Epithelial cell of esophagus (primary cell): Measurements from ENCODE around the gene SORL1.
A peak's percentile ranks its signal among the peaks of the same experiment; 100 is the strongest.

Experiments
- DNase-seq: peaks from one replicate; pipeline ENCODE4 v3.0.0; 2010; ENCODE audit warnings: low read depth
- H3K4me3 ChIP-seq: 2 replicates; pipeline ENCODE4 v1.5.1; 2011; ENCODE audit warnings: mild to moderate bottlenecking, low read length, control low read depth
- TF ChIP-seq, protein P1 (sequence below): IDR thresholded peaks from 2 replicates; pipeline ENCODE4 v1.5.1; 2011; ENCODE audit warnings: low read depth, mild to moderate bottlenecking, low read length, control low read depth, inconsistent platforms; ENCODE audit not compliant: insufficient read depth; ENCODE audit errors: missing control alignments

SORL1 gene

DNA sequence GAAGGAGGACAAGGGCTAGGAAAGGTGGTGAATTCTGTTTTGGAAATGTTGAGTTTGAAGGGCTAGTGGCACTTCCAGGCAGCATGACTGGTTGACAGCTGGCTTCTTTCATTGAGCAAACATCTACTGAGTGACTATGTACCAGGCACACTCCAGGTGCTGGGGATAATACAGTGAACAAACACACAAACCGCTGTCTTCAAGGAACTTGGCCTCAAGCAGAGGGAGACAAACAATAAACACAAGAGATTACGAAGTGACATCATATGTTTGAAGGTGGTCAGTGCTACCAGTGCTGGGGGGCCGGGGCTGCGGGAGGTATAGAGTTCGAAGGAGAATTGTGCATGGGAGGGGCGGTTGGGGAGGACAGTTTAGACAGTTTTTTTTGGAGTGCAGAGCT, 197.7 kb downstream of the SORL1 start:
- H3K4me3 ChIP-seq: no peak overlapping the region
- TF ChIP-seq, protein P1, sequence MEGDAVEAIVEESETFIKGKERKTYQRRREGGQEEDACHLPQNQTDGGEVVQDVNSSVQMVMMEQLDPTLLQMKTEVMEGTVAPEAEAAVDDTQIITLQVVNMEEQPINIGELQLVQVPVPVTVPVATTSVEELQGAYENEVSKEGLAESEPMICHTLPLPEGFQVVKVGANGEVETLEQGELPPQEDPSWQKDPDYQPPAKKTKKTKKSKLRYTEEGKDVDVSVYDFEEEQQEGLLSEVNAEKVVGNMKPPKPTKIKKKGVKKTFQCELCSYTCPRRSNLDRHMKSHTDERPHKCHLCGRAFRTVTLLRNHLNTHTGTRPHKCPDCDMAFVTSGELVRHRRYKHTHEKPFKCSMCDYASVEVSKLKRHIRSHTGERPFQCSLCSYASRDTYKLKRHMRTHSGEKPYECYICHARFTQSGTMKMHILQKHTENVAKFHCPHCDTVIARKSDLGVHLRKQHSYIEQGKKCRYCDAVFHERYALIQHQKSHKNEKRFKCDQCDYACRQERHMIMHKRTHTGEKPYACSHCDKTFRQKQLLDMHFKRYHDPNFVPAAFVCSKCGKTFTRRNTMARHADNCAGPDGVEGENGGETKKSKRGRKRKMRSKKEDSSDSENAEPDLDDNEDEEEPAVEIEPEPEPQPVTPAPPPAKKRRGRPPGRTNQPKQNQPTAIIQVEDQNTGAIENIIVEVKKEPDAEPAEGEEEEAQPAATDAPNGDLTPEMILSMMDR: no peak
- no peak for DNase-seq

DNA sequence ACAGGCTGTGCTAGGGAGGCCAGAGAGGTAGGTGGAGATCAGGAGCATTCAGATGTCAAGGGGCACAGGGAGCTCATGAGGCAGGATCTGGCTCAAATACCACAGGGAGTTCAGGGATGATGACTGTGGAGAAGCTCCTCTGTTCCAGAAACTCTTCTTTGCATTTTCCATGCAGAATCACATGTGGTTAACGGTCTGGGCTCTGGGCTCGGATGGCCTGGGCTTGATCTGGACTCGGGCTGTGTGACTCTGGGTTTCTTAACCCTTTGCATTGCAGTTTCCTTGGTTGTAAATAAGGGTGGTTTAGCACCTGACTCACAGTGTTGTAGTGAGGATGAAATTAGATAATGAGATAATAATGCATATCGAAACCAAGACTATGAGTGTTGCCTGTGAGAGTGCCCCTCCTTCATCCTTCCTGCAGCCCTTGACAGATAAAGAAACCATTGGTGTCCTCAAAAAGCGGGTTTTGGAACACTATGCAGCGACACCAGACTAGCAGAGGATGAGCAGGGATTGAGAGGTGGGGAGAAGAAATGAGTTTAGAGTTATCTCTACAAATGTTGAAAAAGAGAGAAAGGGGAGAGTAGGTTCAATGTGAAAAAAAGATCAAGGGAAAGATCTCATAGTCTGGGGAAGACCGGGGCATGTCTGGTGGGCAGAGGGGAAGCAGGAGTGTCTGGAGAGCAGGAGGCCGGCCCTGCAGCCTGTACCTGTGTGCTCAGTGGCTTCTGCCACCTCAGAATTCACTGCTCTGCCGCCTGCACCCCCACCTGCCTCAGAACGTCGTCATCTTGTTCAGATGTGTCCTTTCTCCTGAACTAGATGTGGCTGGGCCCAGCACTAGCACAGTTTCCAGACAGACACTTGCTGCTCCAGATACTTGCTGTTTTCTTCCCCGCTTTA, 198.5 kb downstream of the SORL1 start:
- H3K4me3 ChIP-seq: no peak overlapping the region
- no peak for DNase-seq
- TF ChIP-seq, protein P1: no peak

DNA sequence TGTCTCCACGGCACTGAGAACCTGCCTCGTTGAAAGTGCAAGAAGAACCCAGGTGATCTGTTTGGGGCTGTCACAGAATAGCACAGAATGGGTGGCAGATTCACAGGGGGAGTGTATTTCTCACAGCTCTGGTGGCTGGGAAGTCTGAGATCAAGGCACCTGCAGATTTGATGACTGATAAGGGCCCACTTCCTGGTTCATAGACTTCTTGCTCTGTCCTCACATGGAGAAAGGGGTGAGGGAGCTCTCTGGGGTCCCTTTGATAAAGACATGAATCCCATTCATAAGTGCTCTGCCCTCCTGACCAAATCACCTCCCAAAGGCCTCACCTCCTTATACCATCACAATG, 199.1 kb downstream of the SORL1 start:
- DNase-seq: no peak
- no peak overlapping the region for H3K4me3 ChIP-seq
- TF ChIP-seq, protein P1: no peak

DNA sequence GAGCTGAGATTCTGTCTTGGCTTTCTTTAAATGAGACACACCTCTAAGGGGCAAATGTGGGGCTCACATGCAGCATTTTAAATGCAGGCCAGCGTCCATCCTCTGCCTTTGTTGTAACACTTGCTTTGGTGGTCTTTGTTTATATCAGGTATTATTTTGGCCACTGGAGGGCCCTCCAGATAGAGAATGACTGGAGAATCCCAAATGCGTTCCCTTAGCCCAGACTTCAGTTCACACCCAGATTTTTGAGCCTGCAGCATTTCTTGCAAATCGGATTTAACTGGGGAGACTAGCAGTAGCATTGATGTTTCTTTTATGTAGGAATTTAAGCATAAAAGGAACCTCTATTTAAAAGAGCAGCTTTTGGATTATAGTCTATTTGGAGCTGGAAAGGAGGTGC, 200.9 kb downstream of the SORL1 start:
- no peak for DNase-seq
- TF ChIP-seq, protein P1: peak; percentile 4
- H3K4me3 ChIP-seq: no peak overlapping the region

DNA sequence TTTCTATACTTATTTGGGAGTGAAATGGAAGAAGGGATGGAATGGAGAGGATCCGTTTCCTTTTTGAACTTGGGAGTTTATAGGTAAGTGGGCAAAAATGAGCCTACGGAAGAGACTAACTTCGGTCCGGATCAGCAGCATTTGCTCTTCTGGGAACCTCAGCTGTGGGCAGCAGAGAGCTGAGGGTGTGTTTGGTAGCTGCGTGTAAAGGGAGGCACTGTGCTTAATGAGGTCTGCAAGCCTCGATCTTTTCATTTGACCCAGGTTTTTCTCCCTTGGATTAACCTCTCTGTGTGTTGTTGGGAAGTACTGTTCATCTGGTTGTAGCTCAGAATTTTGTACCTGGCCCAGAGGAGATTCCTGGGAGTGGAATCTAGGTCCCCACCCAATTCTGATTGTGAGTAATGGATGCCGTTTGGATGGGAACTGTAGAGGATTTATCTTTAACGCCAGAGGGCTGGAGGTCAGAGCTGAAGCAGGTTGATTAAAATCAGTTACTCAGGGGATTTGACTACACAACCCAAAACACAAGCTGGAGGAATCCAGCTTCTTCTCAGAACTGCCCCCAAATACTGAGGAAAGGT, 202.2 kb downstream of the SORL1 start:
- H3K4me3 ChIP-seq: no peak overlapping the region
- no peak for DNase-seq
- TF ChIP-seq, protein P1: no peak

DNA sequence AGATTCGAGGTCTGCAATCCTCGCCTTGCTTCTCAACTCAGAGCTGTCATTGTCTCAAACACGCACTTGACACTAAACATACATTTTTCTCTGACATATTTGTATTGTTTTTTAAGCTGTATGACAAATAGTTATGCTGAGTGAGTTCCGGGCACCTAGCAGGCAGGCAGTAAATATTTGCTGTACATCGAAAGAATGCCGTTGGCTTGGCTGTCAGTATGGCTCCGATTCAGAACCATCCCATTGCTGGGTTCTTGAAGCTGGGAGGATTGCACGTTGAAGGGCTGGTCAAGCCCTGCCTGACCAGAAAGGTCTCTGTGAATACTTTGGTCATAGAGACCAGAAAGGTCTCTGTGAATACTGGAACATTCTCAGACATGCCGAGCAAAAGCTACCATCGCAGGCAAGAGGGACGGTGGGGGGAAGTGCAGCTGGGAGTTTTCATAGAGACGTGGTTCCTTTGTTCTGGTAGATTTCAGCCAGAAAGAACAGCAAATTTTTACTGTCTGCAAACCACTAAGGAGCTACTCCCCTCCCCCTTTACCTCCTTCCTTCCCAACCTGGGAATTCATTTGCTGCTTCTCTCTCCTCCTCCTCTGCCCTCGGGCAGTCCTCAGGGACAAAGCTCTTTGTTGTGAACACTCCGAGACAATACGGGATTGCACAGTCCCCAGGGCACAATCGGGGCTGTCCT, 202.9 kb downstream of the SORL1 start:
- H3K4me3 ChIP-seq: peak overlapping the region; percentile 46
- TF ChIP-seq, protein P1: no peak
- peak; percentile 22 for DNase-seq
